Middle frontal gyrus (tissue), 1 donor: Measurements from ENCODE around the gene KCNQ1OT1.

Experiments used
- DNase-seq: peaks from one replicate; pipeline ENCODE4 v3.0.0-alpha.2; 2015; ENCODE audit warnings: low spot score; ENCODE audit errors: extremely low spot score

The KCNQ1OT1 gene

GRCh38 chr11:2737226-2737590, 37.4 kb upstream of the KCNQ1OT1 start:
- no peak for DNase-seq

DNA sequence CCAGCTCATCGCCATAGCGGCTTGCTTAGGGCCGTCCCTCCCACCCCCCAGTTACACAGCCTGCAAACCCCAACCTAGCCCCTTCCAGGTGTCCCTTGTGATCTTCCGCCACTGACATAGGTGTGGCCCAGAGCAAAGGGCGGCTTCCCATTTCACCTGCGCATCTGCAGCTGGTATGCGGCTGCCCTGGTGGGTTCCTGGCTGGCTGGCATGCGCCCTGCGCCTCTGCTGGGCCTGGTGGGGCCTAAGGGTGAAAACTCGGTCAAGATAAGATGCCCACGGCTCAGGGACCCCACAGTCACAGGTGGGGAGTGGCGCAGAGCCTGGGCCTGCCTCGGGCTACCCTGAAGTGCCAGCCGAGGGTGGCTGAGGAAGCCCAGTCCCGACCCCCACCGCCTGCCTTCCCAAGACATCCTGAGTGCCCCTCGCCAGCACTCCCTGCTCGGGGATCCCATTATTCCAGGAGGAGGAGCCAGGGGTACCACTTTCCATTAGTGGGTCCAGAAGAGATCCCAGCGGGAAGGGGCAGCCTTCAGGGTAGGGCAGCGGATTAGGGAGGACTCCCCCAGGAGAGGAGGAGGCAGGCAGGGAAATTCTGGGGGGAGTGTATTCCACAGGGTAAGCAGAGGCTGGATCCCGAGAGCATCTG, 36.9 kb upstream of the KCNQ1OT1 start:
- no peak for DNase-seq

DNA sequence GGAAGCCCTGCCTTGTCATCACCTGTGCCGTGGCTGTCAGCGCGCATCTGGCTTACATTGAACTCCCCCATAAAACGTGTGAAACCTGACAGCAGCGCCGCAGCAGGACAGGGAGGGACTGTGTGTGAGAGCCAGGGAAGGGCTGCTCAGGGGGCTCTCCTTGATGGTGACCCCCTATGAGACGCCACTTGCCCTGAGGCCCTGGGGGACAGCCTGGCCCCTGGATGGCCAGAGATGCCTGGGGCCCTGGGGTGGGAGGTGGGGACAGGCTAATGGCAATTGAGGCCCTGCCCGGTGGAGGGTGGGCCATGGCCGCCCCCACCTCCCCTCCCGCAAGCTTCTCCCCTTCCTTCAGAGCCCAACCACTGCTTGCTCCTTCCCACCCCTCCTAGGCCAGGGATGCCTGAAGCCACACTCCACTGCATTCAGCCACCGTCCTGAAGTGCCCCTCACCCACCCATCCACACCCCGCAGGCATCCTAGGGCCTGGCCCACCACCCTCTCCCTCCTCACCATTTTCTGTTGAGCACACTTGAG, 35.3 kb upstream of the KCNQ1OT1 start:
- no peak for DNase-seq

DNA sequence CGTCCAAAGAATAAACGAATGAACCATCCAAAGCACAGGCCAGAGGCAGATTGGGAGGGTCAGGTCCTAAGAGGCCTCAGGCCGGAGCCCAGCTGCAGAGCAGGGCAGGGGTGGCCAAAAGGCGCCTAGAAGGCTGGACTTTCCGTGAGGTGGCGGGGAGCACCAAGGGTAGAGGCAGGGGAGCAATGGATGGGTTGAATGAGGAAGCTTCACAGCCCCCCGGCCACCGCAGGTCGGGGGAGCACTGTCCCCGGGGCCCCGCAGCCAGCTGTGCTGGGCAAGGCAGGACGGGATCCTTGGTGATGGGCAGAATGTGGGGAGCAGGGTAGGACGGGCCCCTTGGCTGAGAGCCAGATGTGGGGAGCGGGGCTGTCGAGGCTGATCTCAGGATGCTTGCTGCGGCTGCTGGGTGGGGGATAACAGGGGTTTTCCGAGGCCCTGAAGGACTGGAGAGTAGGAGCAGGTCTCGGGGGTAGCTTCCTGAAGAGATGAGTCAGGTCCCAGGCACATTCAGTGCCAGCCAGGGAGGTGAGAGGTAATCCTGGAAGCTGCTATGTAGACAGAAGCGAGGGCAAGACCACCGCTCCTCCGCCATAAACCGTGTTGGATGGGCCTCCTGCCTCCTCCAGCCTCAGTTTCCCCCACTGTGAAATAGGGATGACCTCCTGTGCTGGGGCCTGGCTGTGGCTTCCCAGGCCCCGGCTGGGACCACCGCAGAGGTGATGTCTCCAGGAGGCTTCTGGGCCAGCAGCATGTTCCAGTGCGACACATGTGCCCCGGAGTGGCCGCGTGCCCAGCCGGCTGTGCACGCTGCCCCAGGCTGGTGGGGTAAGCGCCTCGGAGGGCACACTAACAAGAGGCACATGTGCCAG, 34.6 kb upstream of the KCNQ1OT1 start:
- DNase-seq: no peak

GRCh38 chr11:2732940-2733628, 33.3 kb upstream of the KCNQ1OT1 start:
- DNase-seq: no peak

DNA sequence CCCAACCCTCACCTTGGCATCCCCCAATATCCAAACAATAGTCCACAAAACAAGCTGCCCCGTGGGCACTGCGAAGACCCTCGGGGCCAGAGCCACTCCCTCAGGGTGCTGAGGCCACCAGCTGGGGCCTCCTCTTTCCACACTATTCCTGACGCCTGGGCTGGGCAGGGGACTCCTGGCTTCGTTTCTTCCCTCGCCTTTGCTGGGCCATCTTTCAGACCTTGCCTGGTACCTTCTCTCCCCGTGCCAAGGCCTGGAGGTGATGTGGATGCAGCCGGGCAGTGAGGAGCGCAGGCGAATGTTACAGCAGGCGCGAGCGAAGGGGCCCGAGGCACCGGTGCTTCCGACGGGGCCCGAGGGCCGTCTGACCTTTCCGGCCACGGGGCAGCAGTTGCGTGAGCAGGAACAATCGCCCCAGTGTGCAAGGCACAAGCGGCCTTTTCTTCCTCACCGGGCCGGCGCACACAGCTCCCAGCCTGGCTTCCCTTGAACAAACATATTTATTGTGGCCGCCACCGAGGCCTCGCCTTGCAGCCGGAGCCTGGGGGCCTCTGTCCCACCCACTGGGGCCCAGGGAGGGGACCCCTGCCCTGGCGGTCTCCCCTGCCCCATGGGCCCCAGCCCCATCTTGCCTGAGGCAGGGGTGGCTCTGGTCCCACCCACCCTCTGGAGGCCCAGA, 32.6 kb upstream of the KCNQ1OT1 start:
- peak; percentile 53 for DNase-seq

- no peak for DNase-seq
Measured at GRCh38 chr11:2731130-2732125, 31.6 kb upstream of the KCNQ1OT1 start.

- DNase-seq: no peak
Measured at GRCh38 chr11:2730272-2731129, 30.7 kb upstream of the KCNQ1OT1 start.

DNA sequence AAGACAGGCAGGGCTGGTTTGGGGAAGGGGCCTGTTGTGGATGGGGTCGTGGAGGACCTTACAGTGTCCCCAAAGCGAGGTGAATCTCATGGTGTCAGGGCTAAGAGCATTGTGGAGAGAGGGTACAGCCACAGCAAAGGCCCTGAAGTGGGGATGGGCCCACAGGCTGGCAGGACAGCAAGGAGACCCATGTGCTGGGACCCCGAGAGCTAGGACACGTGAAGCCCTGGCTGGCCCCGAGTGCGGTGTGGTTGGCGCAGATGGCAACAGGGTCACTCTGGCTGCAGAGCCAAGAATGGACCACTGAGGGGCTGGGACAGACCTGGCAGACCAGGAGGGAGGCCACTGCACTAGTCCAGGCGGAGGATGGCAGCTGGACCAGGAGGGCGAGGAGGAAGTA, 30.0 kb upstream of the KCNQ1OT1 start:
- no peak for DNase-seq

DNA sequence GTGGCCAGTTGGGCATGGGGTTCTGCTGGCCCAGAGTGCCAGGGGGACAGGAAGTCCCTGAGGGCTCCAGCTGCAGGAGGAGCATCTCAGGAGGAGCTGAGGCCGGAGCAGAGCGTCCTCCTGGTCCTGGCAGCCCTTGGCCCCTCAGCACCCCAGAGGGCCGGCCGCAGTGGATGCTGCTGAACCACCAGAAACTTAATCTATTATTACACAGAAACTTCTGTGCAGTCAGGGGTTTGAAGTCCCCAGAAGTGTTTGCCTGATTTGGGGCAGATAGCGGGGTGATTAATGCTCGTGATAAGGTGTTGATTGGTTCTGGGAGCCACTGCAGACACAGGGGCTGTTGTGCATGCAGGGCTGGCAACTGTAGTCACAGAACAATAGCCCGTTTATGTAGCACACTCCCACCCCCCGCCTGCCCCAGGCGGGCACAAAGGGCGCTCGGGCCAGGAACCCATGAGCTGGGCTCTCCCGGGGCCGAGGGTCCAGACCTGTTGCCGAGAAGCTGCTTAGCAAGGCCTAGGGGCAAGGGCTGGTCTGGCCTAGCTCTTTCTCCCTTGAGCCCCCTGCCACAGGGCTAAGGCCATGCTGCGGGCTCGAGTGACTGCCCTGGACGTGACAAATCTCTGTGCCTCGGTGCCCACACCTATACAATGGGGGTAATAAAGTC, 29.0 kb upstream of the KCNQ1OT1 start:
- DNase-seq: peak; percentile 77

DNA sequence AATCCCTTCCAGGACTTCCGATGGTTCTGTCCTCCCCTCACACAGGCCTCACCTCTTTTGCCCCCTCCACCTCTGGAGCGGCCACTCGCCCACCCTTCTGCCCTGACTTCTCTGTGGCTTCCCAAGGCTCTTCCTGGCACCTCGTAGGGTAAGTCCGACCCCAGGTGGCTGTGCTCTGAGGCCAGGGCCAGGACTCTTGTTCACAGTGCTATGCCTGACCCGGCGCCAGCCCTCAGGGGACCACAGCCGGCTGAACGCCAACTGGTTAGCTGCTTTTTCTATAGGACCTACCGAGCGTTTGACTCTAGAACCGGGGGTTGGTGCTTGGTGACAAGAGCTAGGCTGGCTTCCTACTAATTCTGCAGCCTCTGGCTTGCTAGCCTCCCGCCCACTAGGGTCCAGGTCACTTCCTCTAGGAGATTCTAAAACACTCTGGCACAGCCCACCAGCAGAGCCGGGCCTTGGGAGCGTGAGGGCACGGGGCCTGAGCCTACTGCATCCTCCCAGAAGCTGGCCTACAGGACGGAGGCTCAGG, 28.4 kb upstream of the KCNQ1OT1 start:
- no peak for DNase-seq

DNA sequence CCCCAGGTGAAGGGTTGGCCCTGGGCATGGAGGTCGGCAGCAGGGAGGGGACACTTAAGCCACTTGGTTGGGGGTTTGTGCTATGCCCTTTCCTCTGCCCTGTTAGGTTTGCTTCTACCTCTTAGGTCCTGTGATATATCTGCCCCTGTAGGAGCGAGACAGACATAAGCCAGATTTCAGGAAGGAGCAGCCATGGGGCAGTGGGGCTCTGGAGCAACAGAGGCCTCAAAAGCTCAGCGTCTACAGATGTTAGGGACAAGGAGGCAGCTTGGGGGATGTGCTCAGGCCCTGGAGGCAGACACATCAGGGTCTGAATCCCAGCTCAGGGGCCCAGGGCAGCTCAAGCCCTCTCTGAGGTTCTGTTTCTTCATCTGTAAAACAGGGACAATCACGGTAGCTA, 27.2 kb upstream of the KCNQ1OT1 start:
- DNase-seq: no peak

DNA sequence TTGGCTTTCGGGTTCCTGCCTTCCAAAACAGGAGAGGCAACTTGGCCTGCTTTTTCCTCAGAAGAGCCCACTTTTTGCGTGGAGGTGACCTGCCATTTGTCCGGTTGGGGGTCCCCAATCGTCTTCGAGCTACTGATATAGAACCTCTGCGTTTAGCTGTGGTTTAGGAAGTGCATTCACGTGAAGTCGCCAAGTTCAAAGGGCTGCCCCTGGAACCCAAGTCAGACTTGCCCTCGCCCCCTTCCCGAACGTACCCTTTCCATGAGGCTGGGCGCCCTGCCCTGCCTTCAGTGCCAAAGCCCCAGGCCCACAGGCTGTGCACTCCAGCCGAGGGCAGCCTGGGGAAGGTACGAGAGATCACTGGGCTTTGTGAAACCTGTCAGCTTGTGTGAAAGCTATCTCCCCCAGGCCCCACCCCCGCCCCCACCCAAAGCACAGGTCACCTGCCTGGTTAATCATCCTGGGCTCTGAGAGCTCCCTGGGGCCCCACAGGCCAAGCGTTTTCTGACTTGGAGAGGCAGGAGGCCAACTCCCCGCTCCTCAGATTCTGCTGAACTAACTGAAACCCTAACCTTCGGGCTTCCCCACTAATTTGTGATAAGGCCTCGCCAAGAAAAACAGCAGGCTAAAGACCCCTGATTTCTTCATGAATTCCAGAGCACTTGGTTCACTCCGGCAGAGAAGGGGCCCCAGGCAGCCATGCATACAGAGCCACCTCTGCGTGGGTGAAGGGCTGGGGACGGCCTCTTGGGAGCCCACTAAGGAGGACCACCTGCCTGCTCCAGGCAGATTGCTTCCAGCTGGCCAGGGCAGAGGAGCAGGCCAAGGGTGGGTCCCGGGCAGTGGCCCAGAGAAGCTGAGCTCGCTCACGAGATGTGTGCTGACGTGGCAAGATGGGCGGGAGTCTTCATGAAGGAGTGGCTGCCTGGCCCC, 25.8 kb upstream of the KCNQ1OT1 start:
- no peak for DNase-seq

DNA sequence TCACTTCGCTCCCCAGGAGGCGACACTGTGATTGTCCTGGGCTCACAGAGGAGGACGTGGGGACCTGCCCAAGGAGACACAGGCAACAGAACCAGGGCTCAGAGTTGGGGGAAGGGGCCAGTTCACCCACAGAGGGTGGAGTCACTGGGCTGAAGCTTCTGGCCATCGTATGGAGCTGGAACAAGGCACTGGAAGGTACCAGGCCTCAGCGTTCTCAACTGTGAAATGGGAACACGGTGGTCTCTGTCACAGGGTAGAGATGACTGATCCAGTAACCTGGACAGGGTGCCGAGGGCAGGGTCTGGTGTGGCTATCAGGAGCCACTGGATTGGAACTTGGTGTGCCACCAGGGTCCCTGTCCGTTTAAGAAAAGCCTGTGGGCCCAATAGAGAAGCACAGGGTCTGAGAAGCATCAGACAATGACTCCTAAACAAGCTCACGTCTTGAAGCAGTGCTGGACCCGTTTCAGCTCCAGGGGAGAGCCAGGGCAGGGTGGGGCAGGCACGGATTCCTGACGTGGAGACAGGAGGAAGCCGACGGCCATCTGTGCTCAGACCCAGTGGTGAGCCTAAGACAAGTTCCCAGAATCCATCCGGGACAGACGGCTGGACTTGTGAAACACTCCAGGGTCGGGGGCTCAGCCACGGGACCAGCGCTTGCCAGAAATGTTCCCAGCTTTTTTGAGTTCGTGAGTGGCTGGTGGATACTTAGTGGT, 25.0 kb upstream of the KCNQ1OT1 start:
- no peak for DNase-seq

DNA sequence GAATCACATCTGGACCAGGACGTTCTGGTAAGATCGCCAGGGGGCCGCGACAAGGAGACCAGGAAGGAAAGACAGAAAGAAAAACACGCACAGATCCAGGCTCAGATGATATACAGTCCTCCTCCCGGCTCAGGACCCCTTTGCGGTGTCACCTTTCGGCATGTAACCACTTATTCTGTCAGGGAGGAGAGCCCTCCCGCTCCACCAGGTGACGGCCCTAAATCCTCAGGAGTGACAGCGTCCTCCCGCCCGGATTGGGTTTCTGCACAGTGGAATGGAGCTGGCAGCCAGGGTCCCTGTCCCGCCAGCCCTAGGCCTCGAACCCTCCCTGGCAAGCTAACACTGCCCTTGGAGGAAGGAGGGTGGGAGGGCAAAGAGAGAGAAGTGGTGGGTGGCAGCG, 24.3 kb upstream of the KCNQ1OT1 start:
- no peak for DNase-seq

DNA sequence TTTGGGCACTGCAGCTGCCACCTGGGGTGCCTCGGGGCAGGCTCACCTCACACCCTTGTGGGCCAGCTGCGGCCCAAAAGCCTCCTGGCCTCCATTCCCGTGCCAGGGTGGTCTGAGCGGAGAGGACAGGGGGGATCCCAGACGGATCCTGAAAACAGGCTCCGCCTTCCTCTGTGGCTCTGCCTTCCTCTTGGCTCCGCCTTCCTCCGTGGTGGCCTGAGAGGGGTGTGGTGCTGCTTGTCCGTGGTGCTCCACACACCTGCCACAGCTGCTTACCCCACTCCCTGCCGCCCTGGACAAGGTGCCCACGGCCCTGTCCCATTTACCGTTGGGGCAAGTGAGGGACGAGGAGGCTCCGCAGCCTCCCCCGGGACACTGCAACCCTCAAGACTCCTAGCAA, 23.2 kb upstream of the KCNQ1OT1 start:
- DNase-seq: no peak
